B cell (primary cell): ENCODE data around the gene PPM1M. TPM values are rescaled to one million over a fixed set of nuclear protein-coding genes. Genes with fewer than 3 reads are reported as not detected.

ENCODE experiments used
- ATAC-seq: fragments of 200-7000 bp; cut with Tn5 transposase; one replicate; pipeline ENCODE4 v1.10.0; 2021; ENCODE audit warnings: low read depth, mild to moderate bottlenecking, moderate number of reproducible peaks, moderate library complexity
- CTCF ChIA-PET: fragments of 350-600 bp; sonication (Branson Sonifier 250); formaldehyde crosslinking; loops from one replicate; lab custom pipeline; 2021; ENCODE audit warnings: antibody characterized with exemption, inconsistent platforms; lab: Charles Lee
- POLR2A ChIA-PET: fragments of 350-600 bp; sonication (Branson Sonifier 250); formaldehyde crosslinking; loops from one replicate; lab custom pipeline; 2021; ENCODE audit warnings: antibody characterized with exemption; lab: Charles Lee
- DNase-seq: peaks from one replicate; pipeline ENCODE4 v3.0.0; 2013
- H2AFZ ChIP-seq: 2 replicates; pipeline ENCODE4 v1.6.1; 2012; ENCODE audit warnings: mild to moderate bottlenecking, low read depth, low read length; ENCODE audit not compliant: insufficient read depth, poor library complexity, severe bottlenecking
- H3K27ac ChIP-seq, 2 donors: 1 replicate in 1 of 2; 2 replicates in 1 of 2; pipeline ENCODE4 v1.5.1; 2012 to 2013; ENCODE audit warnings: low read length in 2 of 2, mild to moderate bottlenecking in 2 of 2, moderate library complexity in 1 of 2
- H3K27me3 ChIP-seq, 4 experiments: fragments of 200-600 bp in 1 of 4; sonication (generic) in 1 of 4; replicated peaks in 1 of 4; 1 replicate in 2 of 4; 2 replicates in 2 of 4; pipeline versions ENCODE4 v1.6.1 to v1.7.0; 2013 to 2016; ENCODE audit warnings: low read length in 3 of 4, mild to moderate bottlenecking in 2 of 4, mixed read lengths in 1 of 4, moderate library complexity in 1 of 4; ENCODE audit not compliant: insufficient read depth in 4 of 4, control insufficient read depth in 3 of 4; ENCODE audit errors: control extremely low read depth in 1 of 4
- H3K36me3 ChIP-seq, 2 experiments: replicated peaks in 1 of 2; 1 replicate in 1 of 2; 2 replicates in 1 of 2; pipeline versions ENCODE4 v1.6.1 to v1.7.1; 2013; ENCODE audit warnings: low read length in 1 of 2; ENCODE audit not compliant: insufficient read depth in 2 of 2, control insufficient read depth in 1 of 2; ENCODE audit errors: control extremely low read depth in 1 of 2, extremely low read depth in 1 of 2
- H3K4me1 ChIP-seq, 2 donors: fragments of 200-600 bp in 1 of 2; sonication (generic) in 1 of 2; 1 replicate in 1 of 2; 2 replicates in 1 of 2; pipeline versions ENCODE4 v1.5.1 to v1.6.1; 2013 to 2017; ENCODE audit warnings: low read length in 2 of 2; ENCODE audit not compliant: control insufficient read depth in 2 of 2, insufficient read depth in 2 of 2
- H3K4me2 ChIP-seq: replicated peaks from 2 replicates; pipeline ENCODE3; 2012; ENCODE audit warnings: mild to moderate bottlenecking, low read depth, low read length; ENCODE audit not compliant: poor library complexity, severe bottlenecking
- H3K4me3 ChIP-seq, 5 experiments: fragments of 200-600 bp in 1 of 5; sonication (generic) in 1 of 5; 1 replicate in 3 of 5; 2 replicates in 2 of 5; pipeline versions ENCODE4 v1.5.1 to v1.7.0; 2011 to 2016; ENCODE audit warnings: low read length in 4 of 5, mild to moderate bottlenecking in 4 of 5, low read depth in 2 of 5, control low read depth in 1 of 5, moderate library complexity in 1 of 5; ENCODE audit not compliant: insufficient read depth in 1 of 5; ENCODE audit errors: control extremely low read depth in 1 of 5, extremely low read depth in 1 of 5
- H3K79me2 ChIP-seq: fragments of 200-600 bp; sonication (generic); one replicate; pipeline ENCODE4 v1.6.0; 2016; ENCODE audit warnings: low read length; ENCODE audit not compliant: control insufficient read depth, insufficient read depth
- H3K9ac ChIP-seq: fragments of 200-600 bp; sonication (generic); 2 replicates; pipeline ENCODE4 v1.6.1; 2017; ENCODE audit warnings: mild to moderate bottlenecking, low read length, moderate library complexity
- H3K9me3 ChIP-seq, 3 donors: one replicate each; pipeline versions ENCODE4 v1.6.1 to v1.7.1; 2013; ENCODE audit warnings: low read length in 2 of 3; ENCODE audit not compliant: control insufficient read depth in 2 of 3, insufficient read depth in 1 of 3; ENCODE audit errors: control extremely low read depth in 1 of 3
- H4K20me1 ChIP-seq: 2 replicates; pipeline ENCODE4 v1.6.0; 2012; ENCODE audit warnings: mild to moderate bottlenecking, low read length; ENCODE audit not compliant: insufficient read depth, control insufficient read depth, poor library complexity, severe bottlenecking
- H3K27ac Mint-ChIP-seq: one replicate; pipeline ENCODE4 v1.8.0; 2021; ENCODE audit warnings: mixed read lengths
- H3K27me3 Mint-ChIP-seq: one replicate; pipeline ENCODE4 v1.8.0; 2021; ENCODE audit warnings: mixed read lengths
- H3K4me1 Mint-ChIP-seq: one replicate; pipeline ENCODE4 v1.8.0; 2021; ENCODE audit warnings: mixed read lengths
- H3K4me3 Mint-ChIP-seq: one replicate; pipeline ENCODE4 v1.8.0; 2021; ENCODE audit warnings: mixed read lengths
- H3K9me3 Mint-ChIP-seq: one replicate; pipeline ENCODE4 v1.8.0; 2022; ENCODE audit warnings: mixed read lengths; ENCODE audit not compliant: insufficient read depth
- CTCF ChIP-seq: fragments of 200-600 bp; IDR thresholded peaks from one replicate; pipeline ENCODE4 v1.8.0; 2022; ENCODE audit warnings: antibody characterized with exemption, mild to moderate bottlenecking
- EZH2 ChIP-seq: IDR thresholded peaks from 2 replicates; pipeline ENCODE4 v1.6.1; 2012; ENCODE audit warnings: borderline replicate concordance, low read depth, mild to moderate bottlenecking, moderate library complexity, low read length; ENCODE audit not compliant: insufficient read depth, poor library complexity, severe bottlenecking
- WGBS: methylation state at CpG from one replicate; pipeline ENCODE4 v1.1.5; 2013; ENCODE audit warnings: missing lambda C conversion rate; ENCODE audit not compliant: insufficient coverage; 5-methylcytosine and 5-hydroxymethylcytosine counted together
- intact Hi-C: fragments of 100-400 bp; cut with micrococcal nuclease; formaldehyde crosslinking; loops from one replicate; pipeline ENCODE4 v1.10.0; 2022
- polyA plus RNA-seq: library from polyadenylated mRNA; depleted of rRNA; stranded (reverse); fragments of >200 nt; gene quantifications from 2 replicates; pipeline ENCODE4 v1.2.3, GENCODE V29; 2012
- total RNA-seq, 2 donors: library from RNA; stranded (reverse); fragments of 120-200 nt in 1 of 2; gene quantifications; 1 replicate in 1 of 2; 2 replicates in 1 of 2; pipeline versions ENCODE4 v1.2.3 to v1.2.4, GENCODE V29; 2013 to 2022

PPM1M gene
- total and polyA plus RNA-seq, 2 donors (not counting 1 experiment from before 2014, with no cell fraction given): 45.0 to 65.2 TPM

- Mint-ChIP-seq H3K4me3 (no peak overlapping the region), H3K4me1 (peaks cover 26% of the 10 kb centered on the region), H3K27me3 (no peaks in the 10 kb centered on the region), H3K27ac (no peak overlapping the region), H3K9me3 (no peaks in the 10 kb centered on the region)
- Histone ChIP-seq H3K36me3 (peaks cover 18 to 64% of the 10 kb centered on the region in 2 experiments), H3K4me3 (no peak overlapping the region), H2AFZ (no peak overlapping the region), H3K79me2 (peaks cover 14% of the 10 kb centered on the region), H4K20me1 (no peaks in the 10 kb centered on the region), H3K9me3 (no peaks in the 10 kb centered on the region), H3K27ac (no peak overlapping the region), H3K9ac (no peak overlapping the region), H3K27me3 (no peaks in the 10 kb centered on the region), H3K4me1 (peaks cover 11 to 18% of the 10 kb centered on the region in 2 donors), H3K4me2 (no peak overlapping the region)
- DNase-seq (no peak), ATAC-seq (no peak)
- ChIA-PET CTCF (interaction anchor here (2.4 kb wide), 1 partner anchor 136 kb away, joined by 8 read pairs; no protein-coding TSS in a partner anchor), POLR2A (interaction anchor here (0.9 kb wide), 1 partner anchor 11 kb away, joined by 4 read pairs; no protein-coding TSS in a partner anchor)
- intact Hi-C loops: no loop called here
- no CpG with 5 or more reads among the region's 1 CpG for WGBS
- no peak for TF ChIP-seq EZH2
- TF ChIP-seq CTCF: no peak
These were observed 41.9 kb upstream of the PPM1M start for GRCh38 chr3:52203701-52204100.

GRCh38 chr3:52204337-52205073 is 41.1 kb upstream of the PPM1M start:
- Histone ChIP-seq H3K4me3 (no peak overlapping the region), H3K36me3 (peaks cover 18 to 67% of the 10 kb centered on the region in 2 experiments), H3K9ac (no peak overlapping the region), H2AFZ (no peak overlapping the region), H3K27me3 (no peaks in the 10 kb centered on the region), H3K4me2 (no peak overlapping the region), H4K20me1 (no peaks in the 10 kb centered on the region), H3K4me1 (peaks cover 4 to 10% of the 10 kb centered on the region in 2 donors), H3K9me3 (no peaks in the 10 kb centered on the region), H3K79me2 (peaks cover 6% of the 10 kb centered on the region), H3K27ac (no peak overlapping the region)
- WGBS: 93% methylated on average over 3 of the region's 10 CpGs
- TF ChIP-seq CTCF (no peak), EZH2 (no peak)
- intact Hi-C loops: no loop called here
- no peak for ATAC-seq
- Mint-ChIP-seq H3K27ac (no peak overlapping the region), H3K27me3 (no peaks in the 10 kb centered on the region), H3K4me1 (peaks cover 18% of the 10 kb centered on the region), H3K4me3 (no peak overlapping the region), H3K9me3 (no peaks in the 10 kb centered on the region)
- ChIA-PET POLR2A (interaction anchor here (0.8 kb wide), 1 partner anchor 32 kb away, joined by 3 read pairs; no protein-coding TSS in a partner anchor), CTCF (interaction anchor here (0.9 to 2.4 kb wide), 3 partner anchors 16 to 135 kb away, joined by 3 to 8 read pairs (median 5); partner anchors contain the start of gene TLR9)
- no peak for DNase-seq
